HepG2 (cell line): ENCODE data around the gene CHKA. TPM values are rescaled to one million over a fixed set of nuclear protein-coding genes. Genes with fewer than 3 reads are reported as not detected.
A peak's percentile ranks its signal among the peaks of the same experiment; 100 is the strongest.

ENCODE experiments used
- ATAC-seq: fragments of 200-7000 bp; cut with Tn5 transposase; 3 replicates; pipeline ENCODE4 v1.9.1; 2020; ENCODE audit warnings: mild to moderate bottlenecking, moderate library complexity
- BruUV-seq: library from RNA; stranded (reverse); fragments of 400-500 nt; replicated peaks from 2 replicates; lab custom pipeline; 2021; lab: Mats Ljungman, UMichigan
- CTCF ChIA-PET: fragments of 300-600 bp; formaldehyde crosslinking; extraction: SDS; loops from one replicate; lab custom pipeline; 2021; ENCODE audit warnings: low total read pairs, inconsistent platforms, low intra/inter-chr PET ratio; lab: Yijun Ruan, JAX
- POLR2A ChIA-PET: fragments of 350-600 bp; sonication (Branson Sonifier 250); formaldehyde crosslinking; loops from one replicate; lab custom pipeline; 2020; ENCODE audit warnings: antibody characterized with exemption, inconsistent platforms; lab: Yijun Ruan, JAX
- DNase-seq: peaks from one replicate; pipeline ENCODE4 v3.0.0-alpha.2; 2015; ENCODE audit warnings: low spot score
- FAIRE-seq: peaks from 3 replicates; lab custom pipeline; 2011; peaks lifted over from hg19 to GRCh38; lab: Jason Lieb, UNC
- H2AFZ ChIP-seq: one replicate; pipeline ENCODE4 v1.6.1; 2011; ENCODE audit warnings: low read length, inconsistent platforms
- H3K27ac ChIP-seq: fragments of 300-600 bp; 3 replicates; pipeline ENCODE4 v1.8.0; 2011; ENCODE audit warnings: mixed run types, mild to moderate bottlenecking, mixed read lengths, low read length, inconsistent platforms; ENCODE audit not compliant: insufficient read depth; ENCODE audit errors: extremely low read length
- H3K27me3 ChIP-seq, 2 experiments: fragments of 200-600 bp in 1 of 2; 2 replicates in 1 of 2; 3 replicates in 1 of 2; pipeline versions ENCODE4 v1.6.0 to v1.8.0; 2011; ENCODE audit warnings: low read length in 2 of 2, mild to moderate bottlenecking in 2 of 2, moderate library complexity in 2 of 2, inconsistent platforms in 1 of 2; ENCODE audit not compliant: insufficient read depth in 2 of 2, control insufficient read depth in 1 of 2
- H3K36me3 ChIP-seq, 2 experiments: fragments of 200-600 bp in 1 of 2; replicated peaks in 1 of 2; 2 replicates in 1 of 2; 3 replicates in 1 of 2; pipeline versions ENCODE4 v1.5.1 to v1.8.0; 2011; ENCODE audit warnings: low read length in 2 of 2, inconsistent platforms in 1 of 2; ENCODE audit not compliant: insufficient read depth in 2 of 2, control insufficient read depth in 1 of 2
- H3K4me1 ChIP-seq: 2 replicates; pipeline ENCODE4 v1.5.1; 2012; ENCODE audit warnings: low read length, inconsistent platforms; ENCODE audit not compliant: insufficient read depth
- H3K4me2 ChIP-seq: 2 replicates; pipeline ENCODE4 v1.6.0; 2011; ENCODE audit warnings: low read depth, low read length, inconsistent platforms
- H3K4me3 ChIP-seq, 3 experiments: fragments of 200-600 bp in 1 of 3; sonication (generic), shearing (Covaris generic) in 1 of 3; replicated peaks in 1 of 3; 2 replicates each; pipeline ENCODE4 v1.5.1; 2011 to 2016; ENCODE audit warnings: low read length in 3 of 3, inconsistent platforms in 2 of 3, low read depth in 2 of 3, mild to moderate bottlenecking in 2 of 3, control low read depth in 1 of 3, mixed read lengths in 1 of 3; ENCODE audit not compliant: insufficient read depth in 1 of 3
- H3K79me2 ChIP-seq: one replicate; pipeline ENCODE4 v1.6.1; 2011; ENCODE audit warnings: low read length, inconsistent platforms; ENCODE audit not compliant: insufficient read depth
- H3K9ac ChIP-seq: 2 replicates; pipeline ENCODE4 v1.6.0; 2011; ENCODE audit warnings: mild to moderate bottlenecking, low read depth, low read length, inconsistent platforms; ENCODE audit not compliant: insufficient read depth
- H3K9me3 ChIP-seq: 2 replicates; pipeline ENCODE4 v1.5.1; 2012; ENCODE audit warnings: mild to moderate bottlenecking, low read length
- H4K20me1 ChIP-seq: 2 replicates; pipeline ENCODE4 v1.6.0; 2011; ENCODE audit warnings: inconsistent platforms, mild to moderate bottlenecking, low read length, moderate library complexity; ENCODE audit not compliant: insufficient read depth
- MAF1 ChIP-seq: sonication (generic); formaldehyde crosslinking; IDR thresholded peaks from 2 replicates; pipeline ENCODE4 v1.5.0; 2020; ENCODE audit warnings: missing genetic modification reagents, borderline replicate concordance
- NAIF1 ChIP-seq: sonication (generic); formaldehyde crosslinking; IDR thresholded peaks from 2 replicates; pipeline ENCODE4 v1.5.0; 2020; ENCODE audit warnings: mild to moderate bottlenecking, missing genetic modification reagents, borderline replicate concordance
- RBM22 ChIP-seq: fragments of 200-400 bp; formaldehyde crosslinking; optimal IDR thresholded peaks from 2 replicates; pipeline ENCODE3; 2017; ENCODE audit warnings: mild to moderate bottlenecking, low read length, moderate library complexity
- TCF7L2 ChIP-seq: IDR thresholded peaks from 2 replicates; pipeline ENCODE4 v1.6.1; 2011; ENCODE audit warnings: mild to moderate bottlenecking, low read depth, low read length, moderate library complexity
- THAP7 ChIP-seq: sonication (generic); formaldehyde crosslinking; IDR thresholded peaks from 2 replicates; pipeline ENCODE4 v1.8.1; 2023; ENCODE audit warnings: mild to moderate bottlenecking, missing genetic modification reagents
- ZFYVE20 ChIP-seq: sonication (generic); formaldehyde crosslinking; IDR thresholded peaks from 2 replicates; pipeline ENCODE4 v1.8.0; 2023; ENCODE audit warnings: low read depth, mild to moderate bottlenecking, moderate library complexity, missing genetic modification reagents, borderline replicate concordance
- WGBS: methylation state at CpG from one replicate; pipeline ENCODE4 v1.1.6; 2017; ENCODE audit warnings: low lambda C conversion rate; 5-methylcytosine and 5-hydroxymethylcytosine counted together
- in situ Hi-C: cut with HindIII; loops from 2 replicates; pipeline ENCODE4 v1.10.0; 2017; ENCODE audit warnings: low pct_unique_long_range_greater_than_20kb; ENCODE audit not compliant: extremely low pct_ligation_motif_present
- intact Hi-C: fragments of 100-400 bp; cut with micrococcal nuclease; formaldehyde crosslinking; loops from one replicate; pipeline ENCODE4 v1.10.0; 2022; ENCODE audit not compliant: unreplicated experiment
- polyA plus RNA-seq, 8 experiments: library from polyadenylated mRNA; depleted of rRNA in 3 of 8; stranded (reverse) in 7 of 8; unstranded in 1 of 8; fragments of >200 nt; fragmentation: Illumina TruSeq in 4 of 8; extraction: Trizol in 4 of 8; gene quantifications; 2 replicates each; pipeline versions ENCODE4 v1.2.1 to v1.2.3, GENCODE V29; 2011 to 2016; ENCODE audit warnings: low read depth in 4 of 8, missing spikeins in 1 of 8, mixed read lengths in 1 of 8; ENCODE audit not compliant: insufficient read depth in 1 of 8
- total RNA-seq, 5 experiments: library from RNA; depleted of rRNA; stranded (reverse); fragments of >200 nt; fragmentation: Illumina TruSeq; extraction: Trizol; gene quantifications; 2 replicates each; pipeline ENCODE4 v1.2.3, GENCODE V29; 2016; ENCODE audit warnings: low read depth in 1 of 5

The CHKA gene
- total and polyA plus RNA-seq, 2 of the 13 experiments (the other 11 are each of a cell fraction or from before 2014, with no cell fraction given) = 71.6 to 92.7 TPM

- POLR2A ChIA-PET = no interaction called here
- intact Hi-C loops = loop anchor here (5.0 kb wide), 1 partner anchor 129 kb away; no protein-coding TSS in a partner anchor
- WGBS = 94% methylated on average over 8 of the region's 8 CpGs
Measured at GRCh38 chr11:68077617-68078582, 43.3 kb downstream of the CHKA start.

GRCh38 chr11:68076371-68077042, 44.7 kb downstream of the CHKA start:
- Histone ChIP-seq H3K9me3 (no peaks in the 10 kb centered on the region), H3K79me2 (peaks cover 65% of the 10 kb centered on the region), H3K4me1 (peaks cover 35% of the 10 kb centered on the region), H2AFZ (no peak overlapping the region), H3K27ac (no peak overlapping the region), H3K4me2 (no peak overlapping the region), H4K20me1 (peaks cover 19% of the 10 kb centered on the region; the same call in 1 of the 2 replicates), H3K27me3 (no peaks in the 10 kb centered on the region), H3K4me3 (no peak overlapping the region), H3K9ac (no peak overlapping the region), H3K36me3 (peaks cover 43 to 86% of the 10 kb centered on the region in 2 experiments)
- 70% methylated on average over 11 of the region's 11 CpGs for WGBS
- intact Hi-C loops = loop anchor here (5.0 kb wide), 1 partner anchor 131 kb away; no protein-coding TSS in a partner anchor
- ChIA-PET CTCF (interaction anchor here (1.4 kb wide), 1 partner anchor 130 kb away, joined by 5 read pairs; no protein-coding TSS in a partner anchor), POLR2A (no interaction called here)
- DNase-seq (peak; percentile 33), FAIRE-seq (no peak), ATAC-seq (peak; percentile 69)
- in situ Hi-C loops = loop anchor here (10.0 kb wide), 1 partner anchor 128 kb away; no protein-coding TSS in a partner anchor
- no TSS peak for BruUV-seq
- TF ChIP-seq NAIF1 (CRISPR knock-in tag) (no peak), TCF7L2 (no peak), MAF1 (CRISPR knock-in tag) (no peak), THAP7 (CRISPR knock-in tag) (no peak)

More at GRCh38 chr11:68077617-68078582, 43.3 kb downstream of the CHKA start:
- ATAC-seq = peak; percentile 15
- Histone ChIP-seq H3K9ac (no peak overlapping the region), H3K9me3 (no peaks in the 10 kb centered on the region), H2AFZ (no peak overlapping the region), H3K4me3 (no peak overlapping the region), H3K79me2 (peaks cover 78% of the 10 kb centered on the region), H3K4me1 (peaks cover 35% of the 10 kb centered on the region), H3K36me3 (peaks cover 38 to 86% of the 10 kb centered on the region in 2 experiments), H4K20me1 (peaks cover 19% of the 10 kb centered on the region; the same call in 1 of the 2 replicates), H3K27me3 (no peaks in the 10 kb centered on the region), H3K4me2 (no peak overlapping the region), H3K27ac (peak overlapping the region; percentile 27)
- no TSS peak for BruUV-seq
- TF ChIP-seq RBM22 (peak; percentile 87), ZFYVE20 (CRISPR knock-in tag) (no peak)
- no peak for FAIRE-seq
- in situ Hi-C loops = loop anchor here (10.0 kb wide), 1 partner anchor 127 kb away; no protein-coding TSS in a partner anchor
- DNase-seq = no peak
- CTCF ChIA-PET = no interaction called here
